Neuronal stem cell (in vitro differentiated cells): ENCODE data around the gene MAN1A2.

ENCODE experiments used
- DNase-seq: peaks from one replicate; pipeline ENCODE4 v3.0.0-alpha.2; 2013; ENCODE audit warnings: low spot score
- H2AFZ ChIP-seq: one replicate; pipeline ENCODE4 v1.6.1; 2013; ENCODE audit warnings: mild to moderate bottlenecking, low read length, inconsistent platforms
- H2AK5ac ChIP-seq: 2 replicates; pipeline ENCODE4 v1.6.1; 2013; ENCODE audit warnings: low read depth, mild to moderate bottlenecking, inconsistent platforms, low read length, moderate library complexity, mixed read lengths
- H2BK120ac ChIP-seq: 2 replicates; pipeline ENCODE4 v1.6.1; 2013; ENCODE audit warnings: low read depth, mild to moderate bottlenecking, inconsistent platforms, low read length, moderate library complexity, mixed read lengths
- H2BK12ac ChIP-seq: one replicate; pipeline ENCODE4 v1.6.1; 2013; ENCODE audit warnings: low read length, inconsistent platforms
- H2BK15ac ChIP-seq: 2 replicates; pipeline ENCODE4 v1.6.1; 2013; ENCODE audit warnings: mild to moderate bottlenecking, low read length, inconsistent platforms, mixed read lengths
- H2BK5ac ChIP-seq: one replicate; pipeline ENCODE4 v1.6.1; 2013; ENCODE audit warnings: inconsistent platforms, mild to moderate bottlenecking, low read length, moderate library complexity
- H3K14ac ChIP-seq: one replicate; pipeline ENCODE4 v1.6.1; 2013; ENCODE audit warnings: low read length, inconsistent platforms
- H3K18ac ChIP-seq: 2 replicates; pipeline ENCODE4 v1.6.1; 2013; ENCODE audit warnings: low read length, inconsistent platforms
- H3K23ac ChIP-seq: 2 replicates; pipeline ENCODE4 v1.6.1; 2013; ENCODE audit warnings: low read depth, mild to moderate bottlenecking, mixed read lengths, low read length, inconsistent platforms; ENCODE audit not compliant: poor library complexity
- H3K27ac ChIP-seq: replicated peaks from 3 replicates; pipeline ENCODE4 v1.5.1; 2013; ENCODE audit warnings: low read length, inconsistent platforms
- H3K27me3 ChIP-seq, 3 experiments: 2 replicates each; pipeline ENCODE4 v1.6.1; 2013; ENCODE audit warnings: low read length in 3 of 3, mild to moderate bottlenecking in 2 of 3, inconsistent platforms in 1 of 3, low read depth in 1 of 3, mixed read lengths in 1 of 3, moderate library complexity in 1 of 3; ENCODE audit not compliant: control insufficient read depth in 3 of 3, insufficient read depth in 3 of 3
- H3K36me3 ChIP-seq, 2 donors: replicated peaks in 1 of 2; 2 replicates each; pipeline ENCODE4 v1.6.1; 2013; ENCODE audit warnings: low read length in 2 of 2; ENCODE audit not compliant: control insufficient read depth in 2 of 2, insufficient read depth in 2 of 2
- H3K4ac ChIP-seq: 2 replicates; pipeline ENCODE4 v1.6.1; 2013; ENCODE audit warnings: inconsistent platforms, mild to moderate bottlenecking, low read length, moderate library complexity
- H3K4me1 ChIP-seq, 2 donors: 1 replicate in 1 of 2; 2 replicates in 1 of 2; pipeline ENCODE4 v1.6.1; 2013; ENCODE audit warnings: low read length in 2 of 2, low read depth in 1 of 2; ENCODE audit not compliant: control insufficient read depth in 2 of 2, insufficient read depth in 1 of 2
- H3K4me2 ChIP-seq: one replicate; pipeline ENCODE4 v1.6.1; 2013; ENCODE audit warnings: mild to moderate bottlenecking, low read length, inconsistent platforms; ENCODE audit not compliant: insufficient read depth, poor library complexity, severe bottlenecking
- H3K4me3 ChIP-seq, 2 donors: 2 replicates each; pipeline ENCODE4 v1.5.1; 2013; ENCODE audit warnings: low read length in 2 of 2, mild to moderate bottlenecking in 2 of 2, inconsistent platforms in 1 of 2, moderate library complexity in 1 of 2
- H3K79me1 ChIP-seq: one replicate; pipeline ENCODE4 v1.6.1; 2013; ENCODE audit warnings: low read depth, mild to moderate bottlenecking, inconsistent platforms, low read length, moderate library complexity
- H3K9ac ChIP-seq: one replicate; pipeline ENCODE4 v1.6.1; 2013; ENCODE audit warnings: mild to moderate bottlenecking, low read depth, low read length, inconsistent platforms; ENCODE audit not compliant: poor library complexity
- H3K9me3 ChIP-seq, 2 donors: replicated peaks in 1 of 2; 2 replicates each; pipeline versions ENCODE3 to v1.6.1; 2013; ENCODE audit warnings: low read length in 2 of 2, mild to moderate bottlenecking in 2 of 2, inconsistent platforms in 1 of 2, low read depth in 1 of 2, mixed read lengths in 1 of 2, moderate library complexity in 1 of 2; ENCODE audit not compliant: control insufficient read depth in 2 of 2, insufficient read depth in 1 of 2
- H4K8ac ChIP-seq: one replicate; pipeline ENCODE4 v1.6.1; 2013; ENCODE audit warnings: low read depth, mild to moderate bottlenecking, inconsistent platforms, low read length, moderate library complexity
- H4K91ac ChIP-seq: one replicate; pipeline ENCODE4 v1.6.1; 2013; ENCODE audit warnings: low read length, low read depth, mild to moderate bottlenecking, inconsistent platforms; ENCODE audit not compliant: poor library complexity
- WGBS, 2 donors: extraction: QIAGEN DNeasy Blood & Tissue Kit; methylation state at CpG; one replicate each; pipeline ENCODE4 v1.1.7; 2013; ENCODE audit warnings: missing lambda C conversion rate in 2 of 2, mixed read lengths in 1 of 2; ENCODE audit not compliant: insufficient read length in 2 of 2, insufficient replicate concordance in 1 of 2; ENCODE audit errors: extremely low coverage in 2 of 2; 5-methylcytosine and 5-hydroxymethylcytosine counted together

Gene MAN1A2

DNA sequence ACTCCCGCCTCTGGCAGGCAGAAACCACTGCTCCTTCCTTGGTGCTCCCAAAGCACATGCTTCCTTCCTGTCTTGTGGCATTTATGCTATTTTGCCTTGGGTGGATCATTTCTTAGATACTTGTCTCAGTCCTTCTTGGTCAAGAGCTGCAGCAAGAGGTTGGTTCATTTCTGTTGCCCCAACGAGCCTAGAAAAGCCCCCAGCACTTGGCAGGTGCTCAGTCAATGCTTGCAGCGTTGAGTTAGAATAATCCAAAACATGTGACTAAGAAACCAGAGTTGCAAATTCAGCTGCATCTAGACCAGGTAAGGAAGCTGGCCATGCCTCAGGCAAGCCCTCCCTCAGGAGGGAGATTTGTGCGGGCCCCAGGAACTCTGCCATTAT lies 196.2 kb downstream of the MAN1A2 start:
- Histone ChIP-seq H3K27ac (no peak overlapping the region), H3K4me3 (no peak overlapping the region), H2AK5ac (peak overlapping the region; percentile 38), H3K9ac (no peak overlapping the region), H2BK15ac (no peak overlapping the region), H2AFZ (no peak overlapping the region), H2BK5ac (no peak overlapping the region), H3K36me3 (no peaks in the 10 kb centered on the region), H3K14ac (no peak overlapping the region), H3K79me1 (no peaks in the 10 kb centered on the region), H3K23ac (no peak overlapping the region), H3K4me1 (peaks cover 0 to 8% of the 10 kb centered on the region in 2 donors), H3K4me2 (no peak overlapping the region), H2BK120ac (no peak overlapping the region), H3K27me3 (no peaks in the 10 kb centered on the region), H4K91ac (no peak overlapping the region), H3K4ac (no peak overlapping the region), H3K9me3 (no peaks in the 10 kb centered on the region), H4K8ac (no peak overlapping the region), H3K18ac (no peak overlapping the region), H2BK12ac (no peak overlapping the region)
- no CpG with 5 or more reads among the region's 4 CpGs for WGBS, 2 donors
- DNase-seq = no peak

DNA sequence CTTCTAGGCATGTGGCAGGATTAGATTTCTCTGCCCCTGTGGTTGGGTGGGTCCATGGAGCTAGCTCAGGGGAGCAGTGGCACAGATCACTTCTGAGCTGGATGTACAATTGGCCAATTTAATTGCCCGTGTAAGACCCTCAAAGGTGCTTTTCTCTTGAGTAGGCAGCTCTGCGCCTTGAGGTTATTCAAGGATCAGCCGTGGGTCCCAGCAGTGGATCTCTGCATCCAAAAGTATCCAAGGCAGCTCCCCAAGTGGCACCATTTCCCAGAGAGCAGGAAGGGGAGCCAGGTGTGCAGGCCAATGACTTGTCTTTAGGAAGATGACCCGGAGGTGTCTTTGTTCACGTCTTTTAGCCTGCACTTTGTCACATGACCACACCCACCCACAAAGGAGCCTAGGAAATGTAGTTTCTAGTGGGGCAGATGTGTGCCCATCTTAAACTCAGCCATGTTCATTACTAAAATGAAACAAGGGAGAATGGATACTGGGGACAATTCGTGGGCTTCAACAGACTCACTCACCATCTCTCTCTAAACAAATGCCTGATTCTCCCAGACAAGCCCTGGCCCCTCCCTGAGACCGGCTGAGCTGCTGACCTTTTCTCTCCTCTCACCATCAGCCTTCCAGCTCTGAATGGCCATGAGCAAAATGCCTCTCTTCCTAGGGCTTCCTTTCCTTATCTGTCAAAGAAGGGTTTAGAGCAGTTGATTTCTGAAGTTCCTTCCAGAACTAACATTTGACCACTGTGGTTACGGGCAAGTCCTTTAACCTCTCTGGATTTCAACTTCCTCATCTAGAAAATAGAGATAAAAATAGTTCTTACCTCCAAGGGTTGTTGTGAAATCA lies 197.2 kb downstream of the MAN1A2 start:
- Histone ChIP-seq H2BK5ac (no peak overlapping the region), H4K91ac (no peak overlapping the region)
- DNase-seq = no peak

GRCh38 chr1:117565076-117565556 lies 197.9 kb downstream of the MAN1A2 start:
- no peak overlapping the region for H3K9ac ChIP-seq
- no peak overlapping the region for H3K4ac ChIP-seq
- no peak overlapping the region for H3K23ac ChIP-seq
- no peak overlapping the region for H2BK15ac ChIP-seq
- DNase-seq = no peak
- no peak overlapping the region for H2BK5ac ChIP-seq
- no peak overlapping the region for H2AK5ac ChIP-seq
- no peak overlapping the region for H2AFZ ChIP-seq
- peaks cover 0 to 8% of the 10 kb centered on the region in 2 donors for H3K4me1 ChIP-seq
- no peak overlapping the region for H3K14ac ChIP-seq
- H4K91ac ChIP-seq = no peak overlapping the region
- no peaks in the 10 kb centered on the region for H3K36me3 ChIP-seq
- no peak overlapping the region for H4K8ac ChIP-seq
- H3K4me2 ChIP-seq = no peak overlapping the region
- H2BK12ac ChIP-seq = no peak overlapping the region
- no peak overlapping the region for H3K18ac ChIP-seq
- H3K9me3 ChIP-seq = no peaks in the 10 kb centered on the region
- WGBS, 2 donors = no CpG with 5 or more reads among the region's 4 CpGs
- no peak overlapping the region for H3K27ac ChIP-seq
- H3K4me3 ChIP-seq = no peak overlapping the region
- H3K79me1 ChIP-seq = no peaks in the 10 kb centered on the region
- H2BK120ac ChIP-seq = no peak overlapping the region
- H3K27me3 ChIP-seq = no peaks in the 10 kb centered on the region

More for the DNA sequence above, 197.2 kb downstream of the MAN1A2 start:
- Histone ChIP-seq H3K23ac (no peak overlapping the region), H3K27me3 (no peaks in the 10 kb centered on the region), H3K36me3 (no peaks in the 10 kb centered on the region), H2AK5ac (no peak overlapping the region), H3K9ac (no peak overlapping the region), H3K18ac (no peak overlapping the region), H3K4me1 (peaks cover 0 to 8% of the 10 kb centered on the region in 2 donors), H3K79me1 (no peaks in the 10 kb centered on the region), H3K27ac (no peak overlapping the region), H2BK12ac (no peak overlapping the region), H3K4ac (no peak overlapping the region), H3K14ac (no peak overlapping the region), H3K9me3 (no peaks in the 10 kb centered on the region), H3K4me3 (no peak overlapping the region), H2BK15ac (no peak overlapping the region), H2BK120ac (no peak overlapping the region), H2AFZ (no peak overlapping the region), H3K4me2 (no peak overlapping the region), H4K8ac (no peak overlapping the region)
- no CpG with 5 or more reads among the region's 8 CpGs for WGBS, 2 donors

DNA sequence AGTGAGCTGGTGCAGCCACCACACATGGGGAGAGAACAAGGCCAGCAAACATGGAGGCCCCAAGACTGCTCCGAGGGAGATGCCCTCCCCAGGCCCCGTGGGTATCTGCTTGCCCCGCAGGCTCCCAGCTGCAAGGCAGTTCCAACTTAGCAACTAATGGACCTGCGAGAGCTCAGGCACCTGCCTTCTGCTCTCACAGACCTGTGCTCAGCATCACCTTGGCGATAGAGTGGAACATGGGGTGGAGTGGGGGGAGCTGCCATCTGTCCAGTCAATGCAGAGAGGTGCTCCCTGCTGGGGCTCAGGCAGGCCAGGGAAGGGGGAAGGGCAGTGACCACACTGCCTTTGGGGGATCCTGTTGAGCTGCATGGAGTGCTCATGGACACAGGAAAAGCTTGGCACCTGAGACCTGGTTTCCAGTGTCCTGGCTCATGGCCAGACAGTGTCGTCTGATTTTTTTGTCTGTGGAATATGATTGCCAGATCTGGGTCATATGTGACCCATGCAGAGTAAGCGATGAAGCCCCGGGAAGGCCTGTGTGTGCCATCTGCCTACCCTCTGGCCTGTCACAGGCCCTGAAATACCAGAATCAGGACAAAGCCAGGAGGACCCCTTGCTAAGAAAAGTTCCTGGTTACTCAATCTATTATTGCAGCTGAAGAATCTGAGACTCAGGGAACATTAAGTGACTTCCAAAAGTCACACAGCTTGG lies 198.7 kb downstream of the MAN1A2 start:
- H2BK15ac ChIP-seq = peak overlapping the region; percentile 15
- no peaks in the 10 kb centered on the region for H3K36me3 ChIP-seq
- no CpG with 5 or more reads among the region's 8 CpGs for WGBS, 2 donors
- no peak overlapping the region for H3K23ac ChIP-seq
- no peak overlapping the region for H3K9ac ChIP-seq
- H3K4me1 ChIP-seq = peaks cover 0 to 8% of the 10 kb centered on the region in 2 donors
- DNase-seq = no peak
- no peaks in the 10 kb centered on the region for H3K79me1 ChIP-seq
- H3K18ac ChIP-seq = peak overlapping the region; percentile 49
- no peak overlapping the region for H4K8ac ChIP-seq
- no peak overlapping the region for H2BK120ac ChIP-seq
- no peak overlapping the region for H2AFZ ChIP-seq
- no peak overlapping the region for H2AK5ac ChIP-seq
- no peak overlapping the region for H3K4ac ChIP-seq
- H3K14ac ChIP-seq = peak overlapping the region; percentile 66
- no peak overlapping the region for H3K27ac ChIP-seq
- H3K4me3 ChIP-seq = no peak overlapping the region
- no peak overlapping the region for H2BK5ac ChIP-seq
- no peak overlapping the region for H3K4me2 ChIP-seq
- no peaks in the 10 kb centered on the region for H3K27me3 ChIP-seq
- no peak overlapping the region for H4K91ac ChIP-seq
- H3K9me3 ChIP-seq = no peaks in the 10 kb centered on the region
- H2BK12ac ChIP-seq = no peak overlapping the region
